Large intestine (tissue), 3 donors: ENCODE data around the gene PDE1A. TPM values are rescaled to one million over a fixed set of nuclear protein-coding genes. Genes with fewer than 3 reads are reported as not detected.

ENCODE experiments used
- DNase-seq, 2 donors: peaks; one replicate each; pipeline versions ENCODE4 v3.0.0 to v3.0.0-alpha.2; 2013
- H3K27ac ChIP-seq: one replicate; pipeline ENCODE4 v1.5.1; 2013; ENCODE audit warnings: low read length
- H3K27me3 ChIP-seq: 2 replicates; pipeline ENCODE4 v1.6.1; 2013; ENCODE audit warnings: low read length; ENCODE audit not compliant: control insufficient read depth, insufficient read depth
- H3K36me3 ChIP-seq: 2 replicates; pipeline ENCODE4 v1.6.1; 2013; ENCODE audit warnings: low read length; ENCODE audit not compliant: control insufficient read depth, insufficient read depth
- H3K4me1 ChIP-seq: one replicate; pipeline ENCODE4 v1.6.1; 2013; ENCODE audit warnings: low read length; ENCODE audit not compliant: control insufficient read depth, insufficient read depth
- H3K4me3 ChIP-seq: one replicate; pipeline ENCODE4 v1.5.1; 2013; ENCODE audit warnings: low read length
- H3K9me3 ChIP-seq: one replicate; pipeline ENCODE4 v1.6.1; 2013; ENCODE audit warnings: mild to moderate bottlenecking, low read depth, low read length, moderate library complexity; ENCODE audit not compliant: control insufficient read depth
- WGBS: methylation state at CpG from one replicate; pipeline ENCODE4 v1.1.5; 2013; ENCODE audit warnings: low lambda C conversion rate; ENCODE audit not compliant: insufficient coverage; 5-methylcytosine and 5-hydroxymethylcytosine counted together
- polyA plus RNA-seq: library from polyadenylated mRNA; unstranded; fragments of 120-200 nt; gene quantifications from one replicate; pipeline ENCODE4 v1.2.1, GENCODE V29; 2013

PDE1A gene
- polyA plus RNA-seq, 1 donor, result 16.1 TPM

- H3K9me3 ChIP-seq, result no peaks in the 10 kb centered on the region
- peak; percentile 81 to 90 for DNase-seq
- peaks cover 9% of the 10 kb centered on the region for H3K4me1 ChIP-seq
- H3K4me3 ChIP-seq, result no peak overlapping the region
- H3K27me3 ChIP-seq, result no peaks in the 10 kb centered on the region
- no CpG with 5 or more reads among the region's 3 CpGs for WGBS
- H3K27ac ChIP-seq, result peak overlapping the region; percentile 26
- H3K36me3 ChIP-seq, result no peaks in the 10 kb centered on the region
These were observed 263.0 kb downstream of the PDE1A start for GRCh38 chr2:182163878-182164277.

- no peaks in the 10 kb centered on the region for H3K27me3 ChIP-seq
- no peaks in the 10 kb centered on the region for H3K4me1 ChIP-seq
- no peaks in the 10 kb centered on the region for H3K9me3 ChIP-seq
- WGBS, result no CpG with 5 or more reads among the region's 2 CpGs
- H3K36me3 ChIP-seq, result no peaks in the 10 kb centered on the region
- no peak for DNase-seq
- no peak overlapping the region for H3K27ac ChIP-seq
- no peak overlapping the region for H3K4me3 ChIP-seq
These were observed 278.5 kb downstream of the PDE1A start for GRCh38 chr2:182148344-182148743.

GRCh38 chr2:182144776-182145165, 282.1 kb downstream of the PDE1A start:
- no peak overlapping the region for H3K27ac ChIP-seq
- no CpG with 5 or more reads among the region's 1 CpG for WGBS
- no peaks in the 10 kb centered on the region for H3K36me3 ChIP-seq
- no peaks in the 10 kb centered on the region for H3K9me3 ChIP-seq
- H3K27me3 ChIP-seq, result no peaks in the 10 kb centered on the region
- no peaks in the 10 kb centered on the region for H3K4me1 ChIP-seq
- no peak overlapping the region for H3K4me3 ChIP-seq
- no peak for DNase-seq

- WGBS, result 73% methylated on average over 3 of the region's 7 CpGs
- DNase-seq, result no peak
- H3K4me1 ChIP-seq, result no peaks in the 10 kb centered on the region
These were observed 282.6 kb downstream of the PDE1A start for GRCh38 chr2:182144041-182144775.

GRCh38 chr2:182142062-182142461, 284.8 kb downstream of the PDE1A start:
- no peak for DNase-seq
- Histone ChIP-seq H3K4me3 (no peak overlapping the region), H3K36me3 (no peaks in the 10 kb centered on the region), H3K27me3 (no peaks in the 10 kb centered on the region), H3K9me3 (no peaks in the 10 kb centered on the region), H3K27ac (no peak overlapping the region), H3K4me1 (no peaks in the 10 kb centered on the region)
- WGBS, result no CpG with 5 or more reads among the region's 6 CpGs

More at GRCh38 chr2:182144041-182144775, 282.6 kb downstream of the PDE1A start:
- Histone ChIP-seq H3K27ac (no peak overlapping the region), H3K9me3 (no peaks in the 10 kb centered on the region), H3K36me3 (no peaks in the 10 kb centered on the region), H3K27me3 (no peaks in the 10 kb centered on the region), H3K4me3 (no peak overlapping the region)

GRCh38 chr2:182134201-182134600, 292.6 kb downstream of the PDE1A start:
- Histone ChIP-seq H3K27me3 (no peaks in the 10 kb centered on the region), H3K9me3 (no peaks in the 10 kb centered on the region), H3K4me3 (no peak overlapping the region), H3K27ac (no peak overlapping the region), H3K36me3 (no peaks in the 10 kb centered on the region), H3K4me1 (no peaks in the 10 kb centered on the region)
- DNase-seq, result no peak
- no CpG with 5 or more reads among the region's 1 CpG for WGBS

- no peak overlapping the region for H3K4me3 ChIP-seq
- no peak for DNase-seq
- H3K36me3 ChIP-seq, result no peaks in the 10 kb centered on the region
- H3K27me3 ChIP-seq, result no peaks in the 10 kb centered on the region
- H3K9me3 ChIP-seq, result no peaks in the 10 kb centered on the region
- H3K27ac ChIP-seq, result no peak overlapping the region
- H3K4me1 ChIP-seq, result no peaks in the 10 kb centered on the region
- WGBS, result no CpG with 5 or more reads among the region's 1 CpG
These were observed 293.5 kb downstream of the PDE1A start for GRCh38 chr2:182133195-182133891.

GRCh38 chr2:182132605-182133004, 294.2 kb downstream of the PDE1A start:
- Histone ChIP-seq H3K9me3 (no peaks in the 10 kb centered on the region), H3K4me1 (no peaks in the 10 kb centered on the region), H3K27ac (no peak overlapping the region), H3K4me3 (no peak overlapping the region), H3K36me3 (no peaks in the 10 kb centered on the region), H3K27me3 (no peaks in the 10 kb centered on the region)
- DNase-seq, result no peak

- H3K36me3 ChIP-seq, result no peaks in the 10 kb centered on the region
- no peak overlapping the region for H3K4me3 ChIP-seq
- no peaks in the 10 kb centered on the region for H3K4me1 ChIP-seq
- no CpG with 5 or more reads among the region's 3 CpGs for WGBS
- no peaks in the 10 kb centered on the region for H3K9me3 ChIP-seq
- no peak overlapping the region for H3K27ac ChIP-seq
- no peak for DNase-seq
- H3K27me3 ChIP-seq, result no peaks in the 10 kb centered on the region
These were observed 297.8 kb downstream of the PDE1A start for GRCh38 chr2:182128821-182129707.

GRCh38 chr2:182117196-182117595, 309.6 kb downstream of the PDE1A start:
- H3K4me1 ChIP-seq, result no peaks in the 10 kb centered on the region
- no peaks in the 10 kb centered on the region for H3K36me3 ChIP-seq
- no peak overlapping the region for H3K4me3 ChIP-seq
- no CpG with 5 or more reads among the region's 1 CpG for WGBS
- DNase-seq, result no peak
- no peaks in the 10 kb centered on the region for H3K9me3 ChIP-seq
- no peak overlapping the region for H3K27ac ChIP-seq
- no peaks in the 10 kb centered on the region for H3K27me3 ChIP-seq
